ENCODE measurements around the gene UGT1A6. TPM values are rescaled to one million over a fixed set of nuclear protein-coding genes. Genes with fewer than 3 reads are reported as not detected.

Gene UGT1A6
- total and polyA plus RNA-seq, 2 of the 13 experiments (the other 11 are each of a cell fraction or from before 2014, with no cell fraction given) = 0.25 TPM; not detected in 1

- TF ChIP-seq UBTF (CRISPR knock-in tag; IDR thresholded peaks at IDR 0.05) (no peak), PCBP1 (IDR thresholded peaks at IDR 0.05; ENCODE audit: borderline replicate concordance, low read depth, low read length) (no peak), CCDC6 (CRISPR knock-in tag; IDR thresholded peaks at IDR 0.05) (peak; percentile 70; the same call in 1 of the 2 replicates), NFIC (IDR thresholded peaks at IDR 0.05; ENCODE audit: low read length) (peak; percentile 98), CENPT (CRISPR knock-in tag; IDR thresholded peaks at IDR 0.05; ENCODE audit: low read depth) (no peak), NFE2 (CRISPR knock-in tag; IDR thresholded peaks at IDR 0.05) (no peak), ETV5 (CRISPR knock-in tag; IDR thresholded peaks at IDR 0.05; ENCODE audit: borderline replicate concordance) (peak; percentile 79; the same call in 1 of the 2 replicates), ZNF496 (CRISPR knock-in tag; IDR thresholded peaks at IDR 0.05; ENCODE audit: insufficient replicate concordance) (no peak), ZNF550 (CRISPR knock-in tag; IDR thresholded peaks at IDR 0.05; ENCODE audit: borderline replicate concordance) (no peak), SNAI1 (CRISPR knock-in tag; IDR thresholded peaks at IDR 0.05; ENCODE audit: borderline replicate concordance) (no peak), TEAD2 (CRISPR knock-in tag; IDR thresholded peaks at IDR 0.05) (no peak), ZMYM2 (CRISPR knock-in tag; IDR thresholded peaks at IDR 0.05) (no peak), FOXC1 (CRISPR knock-in tag; IDR thresholded peaks at IDR 0.05; ENCODE audit: borderline replicate concordance) (peak; percentile 66; the same call in 1 of the 2 replicates), ZFP90 (CRISPR knock-in tag; IDR thresholded peaks at IDR 0.05; ENCODE audit: borderline replicate concordance) (peak; percentile 80; the same call in 1 of the 2 replicates), HNF4G (IDR thresholded peaks at IDR 0.05; ENCODE audit: borderline replicate concordance, low read depth, low read length) (peak; percentile 97), HNF4G (CRISPR knock-in tag; IDR thresholded peaks at IDR 0.05; ENCODE audit: borderline replicate concordance, low read depth) (peak; percentile 92), ZFAT (CRISPR knock-in tag; conservative IDR thresholded peaks at IDR 0.05) (no peak), ZNF619 (CRISPR knock-in tag; IDR thresholded peaks at IDR 0.05) (no peak), ZNF512 (CRISPR knock-in tag; IDR thresholded peaks at IDR 0.05) (no peak), ZNF781 (CRISPR knock-in tag; IDR thresholded peaks at IDR 0.05; ENCODE audit: borderline replicate concordance, not compliant biosample characterization) (peak; percentile 44), HNRNPLL (IDR thresholded peaks at IDR 0.05; ENCODE audit: low read depth, low read length, poor library complexity, severe bottlenecking) (no peak), ZNF616 (CRISPR knock-in tag; IDR thresholded peaks at IDR 0.05; ENCODE audit: low read depth) (no peak), GABPB1 (CRISPR knock-in tag; IDR thresholded peaks at IDR 0.05) (0 out of 2 replicates have a peak, but pooled peaks have one; percentile 19), FOXK1 (CRISPR knock-in tag; IDR thresholded peaks at IDR 0.05; ENCODE audit: borderline replicate concordance, low read depth) (peak; percentile 93; the same call in 1 of the 2 replicates), RXRA (CRISPR knock-in tag; IDR thresholded peaks at IDR 0.05) (peak; percentile 95; the same call in 1 of the 2 replicates), TBL1XR1 (IDR thresholded peaks at IDR 0.05; ENCODE audit: borderline replicate concordance, low read length, partially characterized antibody) (peak; percentile 100)
These were observed 63.9 kb downstream of the UGT1A6 start (continued) for GRCh38 chr2:233756429-233757081.

Measured in HepG2 (cell line).